ENCODE results near the gene MPIG6B. TPM values are rescaled to one million over a fixed set of nuclear protein-coding genes. Genes with fewer than 3 reads are reported as not detected.

The MPIG6B gene
- total RNA-seq, 4 donors from 2014 or later, result not detected

- no peak for TF ChIP-seq CTCF (IDR thresholded peaks at IDR 0.05)
- TF ChIP-seq POLR2A (IDR thresholded peaks at IDR 0.05), result no peak
- peaks cover 0 to 98% (median 0%) of the 10 kb centered on the region in 3 donors for H3K36me3 ChIP-seq
These were observed 30.3 kb upstream of the MPIG6B start for GRCh38 chr6:31692886-31693285.

GRCh38 chr6:31693535-31693934 is 29.6 kb upstream of the MPIG6B start:
- Histone ChIP-seq H3K9me3 (no peaks in the 10 kb centered on the region), H3K4me1 (peaks cover 0 to 5% (median 0%) of the 10 kb centered on the region in 4 donors), H3K27me3 (no peaks in the 10 kb centered on the region), H3K36me3 (peaks cover 0 to 92% (median 0%) of the 10 kb centered on the region in 3 donors), H3K27ac (no peak overlapping the region), H3K4me3 (no peak overlapping the region)
- no peak for DNase-seq
- TF ChIP-seq POLR2A (IDR thresholded peaks at IDR 0.05), result no peak
- no peak for TF ChIP-seq CTCF (IDR thresholded peaks at IDR 0.05)

More at GRCh38 chr6:31692886-31693285, 30.3 kb upstream of the MPIG6B start:
- Histone ChIP-seq H3K27me3 (no peaks in the 10 kb centered on the region), H3K4me3 (no peak overlapping the region), H3K4me1 (peaks cover 0 to 5% (median 0%) of the 10 kb centered on the region in 4 donors), H3K9me3 (no peaks in the 10 kb centered on the region), H3K27ac (no peak overlapping the region)
- DNase-seq, result no peak

- H3K4me1 ChIP-seq, result peaks cover 0 to 19% (median 9%) of the 10 kb centered on the region in 4 donors
- H3K36me3 ChIP-seq, result peaks cover 0 to 68% (median 0%) of the 10 kb centered on the region in 3 donors
- no peak for DNase-seq
- H3K9me3 ChIP-seq, result no peaks in the 10 kb centered on the region
- H3K27me3 ChIP-seq, result no peaks in the 10 kb centered on the region
- TF ChIP-seq POLR2A (IDR thresholded peaks at IDR 0.05), result no peak
- no peak for TF ChIP-seq CTCF (IDR thresholded peaks at IDR 0.05)
- H3K27ac ChIP-seq, result no peak overlapping the region
- no peak overlapping the region for H3K4me3 ChIP-seq
These were observed 25.6 kb upstream of the MPIG6B start for GRCh38 chr6:31697555-31697954.

- no peak overlapping the region for H3K4me3 ChIP-seq
- no peaks in the 10 kb centered on the region for H3K27me3 ChIP-seq
- TF ChIP-seq CTCF (IDR thresholded peaks at IDR 0.05) (no peak), POLR2A (IDR thresholded peaks at IDR 0.05) (no peak)
- H3K4me1 ChIP-seq, result peaks cover 0 to 26% (median 9%) of the 10 kb centered on the region in 4 donors
- H3K36me3 ChIP-seq, result peaks cover 0 to 35% (median 0%) of the 10 kb centered on the region in 3 donors
- no peaks in the 10 kb centered on the region for H3K9me3 ChIP-seq
- DNase-seq, result no peak
- no peak overlapping the region for H3K27ac ChIP-seq
These were observed 22.3 kb upstream of the MPIG6B start for GRCh38 chr6:31700740-31701401.

GRCh38 chr6:31701666-31702404 is 21.3 kb upstream of the MPIG6B start:
- H3K36me3 ChIP-seq, result peaks cover 0 to 26% (median 0%) of the 10 kb centered on the region in 3 donors
- TF ChIP-seq POLR2A (IDR thresholded peaks at IDR 0.05) (no peak), CTCF (IDR thresholded peaks at IDR 0.05) (no peak)
- H3K4me3 ChIP-seq, result peak overlapping the region; percentile 77 to 85 (median 82)
- peak overlapping the region; percentile 95 to 99 (median 97) for H3K27ac ChIP-seq
- H3K4me1 ChIP-seq, result peaks cover 0 to 26% (median 9%) of the 10 kb centered on the region in 4 donors
- no peaks in the 10 kb centered on the region for H3K9me3 ChIP-seq
- no peak for DNase-seq
- no peaks in the 10 kb centered on the region for H3K27me3 ChIP-seq
